Esophagus squamous epithelium (tissue), 4 donors: ENCODE measurements around the gene TDRD9.

Experiments used
- POLR2A ChIP-seq, 4 donors: fragments of 450-650 bp; IDR thresholded peaks; one replicate each; pipeline ENCODE4 v1.6.1; 2017; ENCODE audit warnings: antibody characterized with exemption in 4 of 4, mild to moderate bottlenecking in 4 of 4, moderate library complexity in 3 of 4
- TF ChIP-seq, protein P1 (sequence below), 6 experiments: fragments of 450-650 bp in 4 of 6; fragments of 200-600 bp in 2 of 6; sonication (generic) in 2 of 6; IDR thresholded peaks; one replicate each; pipeline ENCODE4 v1.5.1; 2016 to 2019; ENCODE audit warnings: antibody characterized with exemption in 6 of 6, mild to moderate bottlenecking in 4 of 6, moderate library complexity in 4 of 6

DNA sequence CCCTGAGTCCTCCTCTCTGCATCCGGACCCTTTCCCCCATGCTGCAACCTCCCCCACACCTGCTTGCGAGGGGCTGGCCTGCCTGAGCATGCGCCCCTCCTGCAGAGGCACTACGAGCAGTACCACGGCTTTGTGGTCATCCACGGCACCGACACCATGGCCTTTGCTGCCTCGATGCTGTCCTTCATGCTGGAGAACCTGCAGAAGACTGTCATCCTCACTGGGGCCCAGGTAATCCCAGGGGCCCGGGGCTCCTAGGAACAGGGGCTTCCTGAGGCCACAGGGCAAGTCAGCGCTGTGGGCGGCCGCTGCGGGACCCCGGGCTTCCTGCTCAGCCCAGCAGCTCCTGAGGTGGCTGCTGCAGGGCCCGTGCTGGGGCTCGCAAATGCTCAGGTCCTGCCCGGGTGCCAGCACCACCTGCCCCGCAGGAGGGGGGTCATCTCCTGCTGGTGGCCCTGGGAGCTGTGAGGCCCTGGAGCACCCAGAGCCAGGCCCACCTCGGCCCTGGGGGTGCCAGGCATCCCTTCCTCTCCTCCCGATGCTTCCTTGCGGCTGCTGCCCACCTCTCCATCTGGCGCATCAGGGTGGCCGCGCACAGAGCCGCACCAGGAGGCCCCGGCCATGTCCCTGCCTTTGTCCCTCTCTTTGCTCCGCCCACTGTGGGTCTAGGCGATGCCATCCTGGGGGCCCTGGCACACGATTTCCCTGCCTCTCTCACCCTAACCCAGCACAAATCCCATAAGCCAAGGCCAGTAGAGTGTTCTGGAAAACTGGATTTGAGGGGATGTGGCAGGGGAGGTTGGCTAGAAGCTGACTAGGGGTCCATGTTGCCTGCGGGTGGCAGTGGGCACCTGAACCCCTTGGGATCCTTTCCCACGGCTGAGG lies 167.4 kb downstream of the TDRD9 start:
- TF ChIP-seq, protein P1, sequence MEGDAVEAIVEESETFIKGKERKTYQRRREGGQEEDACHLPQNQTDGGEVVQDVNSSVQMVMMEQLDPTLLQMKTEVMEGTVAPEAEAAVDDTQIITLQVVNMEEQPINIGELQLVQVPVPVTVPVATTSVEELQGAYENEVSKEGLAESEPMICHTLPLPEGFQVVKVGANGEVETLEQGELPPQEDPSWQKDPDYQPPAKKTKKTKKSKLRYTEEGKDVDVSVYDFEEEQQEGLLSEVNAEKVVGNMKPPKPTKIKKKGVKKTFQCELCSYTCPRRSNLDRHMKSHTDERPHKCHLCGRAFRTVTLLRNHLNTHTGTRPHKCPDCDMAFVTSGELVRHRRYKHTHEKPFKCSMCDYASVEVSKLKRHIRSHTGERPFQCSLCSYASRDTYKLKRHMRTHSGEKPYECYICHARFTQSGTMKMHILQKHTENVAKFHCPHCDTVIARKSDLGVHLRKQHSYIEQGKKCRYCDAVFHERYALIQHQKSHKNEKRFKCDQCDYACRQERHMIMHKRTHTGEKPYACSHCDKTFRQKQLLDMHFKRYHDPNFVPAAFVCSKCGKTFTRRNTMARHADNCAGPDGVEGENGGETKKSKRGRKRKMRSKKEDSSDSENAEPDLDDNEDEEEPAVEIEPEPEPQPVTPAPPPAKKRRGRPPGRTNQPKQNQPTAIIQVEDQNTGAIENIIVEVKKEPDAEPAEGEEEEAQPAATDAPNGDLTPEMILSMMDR (IDR thresholded peaks at IDR 0.05), result no peak
- TF ChIP-seq POLR2A (IDR thresholded peaks at IDR 0.05), result no peak
